MM.1S (cell line): ENCODE results near the gene DDX50.

Experiments used
- CTCF ChIP-seq: fragments of 300-600 bp; sonication (generic); IDR thresholded peaks from 2 replicates; pipeline ENCODE4 v1.5.1; 2016; ENCODE audit warnings: antibody characterized with exemption, low read length, mixed read lengths
- EZH2 ChIP-seq: fragments of 300-600 bp; sonication (generic); optimal IDR thresholded peaks from 2 replicates; pipeline ENCODE3; 2017; ENCODE audit warnings: low read depth, mild to moderate bottlenecking, antibody characterized with exemption, low read length, mixed read lengths

GRCh38 chr10:68989317-68989990 is 88.3 kb downstream of the DDX50 start:
- TF ChIP-seq CTCF (no peak), EZH2 (no peak)
